HS-5 (cell line): ENCODE results near the gene EOLA2.
"Not testable (repeated sequence)": the region's sequence is repeated elsewhere in the genome, so short reads cannot be mapped to it uniquely, and the experiment has no call there.

Experiments used
- DNase-seq: peaks from one replicate; pipeline ENCODE4 v3.0.0-alpha.2; 2012; ENCODE audit warnings: low read depth

The EOLA2 gene

GRCh38 chrX:149932970-149933369, 5.3 kb downstream of the EOLA2 start:
- DNase-seq = not testable (repeated sequence)

GRCh38 chrX:149932150-149932549, 6.1 kb downstream of the EOLA2 start:
- DNase-seq = not testable (repeated sequence)

GRCh38 chrX:149931355-149931754, 6.9 kb downstream of the EOLA2 start:
- DNase-seq = not testable (repeated sequence)

- not testable (repeated sequence) for DNase-seq
Measured at GRCh38 chrX:149929400-149929799, 8.9 kb downstream of the EOLA2 start, which contains the start of gene HSFX4. Gene HSFX4, plus strand, starts transcription at chrX:149929573. Its CDS starts 72 bp downstream, at chrX:149929645.

GRCh38 chrX:149928635-149929034, 9.7 kb downstream of the EOLA2 start:
- DNase-seq = not testable (repeated sequence)

- not testable (repeated sequence) for DNase-seq
Measured at GRCh38 chrX:149927964-149928258, 10.4 kb downstream of the EOLA2 start.

- not testable (repeated sequence) for DNase-seq
Measured at GRCh38 chrX:149927245-149927963, 10.9 kb downstream of the EOLA2 start.

GRCh38 chrX:149924434-149924833, 13.9 kb downstream of the EOLA2 start:
- DNase-seq = not testable (repeated sequence)

- DNase-seq = not testable (repeated sequence)
Measured at GRCh38 chrX:149923836-149924235, 14.5 kb downstream of the EOLA2 start.

GRCh38 chrX:149916745-149917392, 21.4 kb downstream of the EOLA2 start:
- no peak for DNase-seq

GRCh38 chrX:149910178-149910695, 28.1 kb downstream of the EOLA2 start:
- DNase-seq = no peak

- DNase-seq = no peak
Measured at GRCh38 chrX:149909324-149910177, 28.7 kb downstream of the EOLA2 start.

- DNase-seq = no peak
Measured at GRCh38 chrX:149908727-149909126, 29.6 kb downstream of the EOLA2 start.

- DNase-seq = no peak
Measured at GRCh38 chrX:149908308-149908707, 30.0 kb downstream of the EOLA2 start.

- no peak for DNase-seq
Measured at GRCh38 chrX:149903889-149904748, 34.2 kb downstream of the EOLA2 start.

- no peak for DNase-seq
Measured at GRCh38 chrX:149898554-149898953, 39.7 kb downstream of the EOLA2 start.

- not testable (repeated sequence) for DNase-seq
Measured at GRCh38 chrX:149890828-149891227, 47.5 kb downstream of the EOLA2 start.
